GM19025 (cell line): ENCODE measurements around the gene C6orf141.
"Not testable (repeated sequence)": the region's sequence is repeated elsewhere in the genome, so short reads cannot be mapped to it uniquely, and the experiment has no call there.

Source experiments
- ATAC-seq: cut with Tn5 transposase; IDR thresholded peaks from one replicate; pipeline ENCODE4 v1.9.1; 2021; ENCODE audit warnings: mild to moderate bottlenecking, low read depth, moderate library complexity; ENCODE audit not compliant: unreplicated experiment

C6orf141 gene

DNA sequence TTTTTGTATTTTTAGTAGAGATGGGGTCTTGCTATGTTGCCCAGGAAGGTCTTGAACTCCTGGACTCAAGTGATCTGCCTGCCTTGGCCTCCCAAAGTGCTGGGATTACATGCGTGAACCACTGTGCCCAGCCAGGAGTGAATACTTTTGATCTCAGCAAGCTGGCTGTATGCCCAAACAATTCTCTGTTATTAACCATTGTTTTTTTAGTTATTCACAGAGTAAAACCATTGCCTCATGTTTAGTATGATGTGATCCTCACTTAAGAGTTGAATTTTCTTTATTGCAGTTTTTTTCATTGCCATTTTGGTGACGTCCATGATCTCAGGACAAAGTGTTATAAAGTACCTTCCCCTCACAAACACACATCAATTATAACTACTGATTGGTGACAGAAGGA, 14.8 kb downstream of the C6orf141 start:
- no peak for ATAC-seq

DNA sequence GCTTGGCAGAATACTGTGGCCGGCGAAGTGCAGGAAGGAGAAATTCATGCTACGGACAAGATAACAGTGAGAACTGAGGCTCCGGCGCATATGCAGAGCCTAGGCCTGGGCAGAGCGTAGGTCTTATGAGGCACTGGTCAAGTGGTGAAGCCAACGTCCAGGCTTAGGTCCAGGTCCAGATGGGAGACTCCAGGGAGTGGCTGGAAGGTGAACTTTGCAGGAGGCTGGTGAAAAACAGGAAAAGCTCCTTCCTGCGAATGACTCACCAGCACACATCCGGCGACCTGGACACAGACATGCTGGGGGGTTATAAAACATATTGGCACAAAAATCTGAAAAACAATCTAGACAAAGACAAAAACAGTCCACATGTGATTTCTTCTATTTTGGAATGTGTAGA, 15.4 kb downstream of the C6orf141 start:
- no peak for ATAC-seq

DNA sequence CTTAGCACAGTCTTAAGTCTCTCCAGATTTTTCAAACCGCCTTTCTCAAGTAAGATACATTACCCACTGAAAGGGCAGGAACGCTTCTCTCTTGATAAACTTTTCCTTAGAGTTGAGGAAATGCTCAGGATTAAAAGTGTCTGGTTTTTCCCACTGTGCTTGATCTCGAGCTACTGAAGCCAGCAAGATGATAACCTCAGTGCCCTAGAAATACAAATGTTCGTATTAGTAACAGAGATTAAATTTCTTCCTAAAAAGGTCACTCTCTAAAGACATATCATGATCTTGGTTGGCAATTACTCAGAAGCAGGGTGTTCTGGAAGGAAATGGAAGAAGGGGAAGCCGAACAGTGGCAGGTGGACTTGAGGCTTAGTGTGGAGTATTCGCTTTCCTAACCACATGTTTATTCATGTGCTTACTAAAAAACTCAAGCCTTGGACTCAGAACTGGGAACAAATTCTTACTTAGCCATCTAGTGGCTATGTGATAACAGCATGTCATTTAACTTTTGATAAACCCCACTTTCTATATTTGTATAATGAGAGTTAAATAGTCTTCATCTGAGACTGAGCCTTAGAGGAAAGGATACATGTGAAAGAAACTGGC, 20.1 kb downstream of the C6orf141 start:
- ATAC-seq, result no peak

DNA sequence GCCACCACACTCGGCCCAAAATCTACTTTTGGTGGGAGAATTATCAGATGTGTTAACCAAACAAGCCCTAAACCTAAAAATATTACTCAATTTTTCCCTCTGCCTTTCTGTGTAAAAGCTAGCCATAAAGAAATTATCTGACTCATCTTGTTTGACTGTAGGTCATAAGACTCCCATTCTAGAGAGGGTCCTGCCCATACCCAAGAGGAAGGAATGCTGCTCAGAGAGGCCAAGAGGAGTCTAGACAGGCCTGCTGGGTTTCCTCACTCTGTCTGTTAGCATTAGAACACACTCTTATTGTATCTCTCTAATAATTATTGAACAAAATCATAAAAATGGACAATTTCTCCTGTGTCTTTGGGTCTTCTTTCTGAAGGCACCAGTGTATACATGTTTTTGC, 26.1 kb downstream of the C6orf141 start:
- ATAC-seq, result no peak

DNA sequence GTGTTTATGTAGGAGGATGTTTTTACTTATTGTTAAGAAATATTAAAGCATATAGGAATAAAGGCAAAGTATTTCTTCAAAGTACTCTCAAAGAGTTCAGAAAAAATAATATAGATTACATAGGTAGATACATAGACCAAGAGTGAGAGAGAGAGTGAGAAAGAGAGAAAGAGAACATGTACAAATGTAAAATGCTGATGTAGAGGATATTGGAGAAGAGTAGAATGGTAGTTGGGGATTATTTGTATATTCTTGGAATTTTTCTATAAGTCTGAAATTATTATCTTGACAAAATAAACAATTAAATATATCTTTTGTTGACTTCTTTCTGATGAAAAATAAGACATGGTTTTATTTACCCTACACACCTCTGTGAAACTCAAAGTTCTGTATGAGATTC, 29.2 kb downstream of the C6orf141 start:
- no peak for ATAC-seq

DNA sequence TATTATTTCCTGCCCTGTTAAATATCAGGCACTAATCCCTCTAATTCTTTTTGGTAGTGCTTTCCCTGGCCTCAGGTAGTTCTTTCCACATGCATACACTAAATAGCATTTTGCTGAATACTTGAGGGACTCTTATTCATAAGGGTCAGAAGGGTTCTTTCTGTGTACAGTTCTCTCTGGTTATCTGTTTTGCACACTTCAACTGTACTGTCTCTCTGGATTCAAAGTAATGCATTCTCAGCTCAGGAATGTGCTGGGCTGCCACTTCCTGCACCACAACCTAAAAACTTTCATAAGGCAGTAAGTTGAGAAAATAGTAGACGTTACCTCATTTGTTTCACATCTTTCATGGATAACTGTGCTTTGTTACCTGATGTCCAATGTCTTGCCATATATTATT, 32.1 kb downstream of the C6orf141 start:
- ATAC-seq, result no peak

DNA sequence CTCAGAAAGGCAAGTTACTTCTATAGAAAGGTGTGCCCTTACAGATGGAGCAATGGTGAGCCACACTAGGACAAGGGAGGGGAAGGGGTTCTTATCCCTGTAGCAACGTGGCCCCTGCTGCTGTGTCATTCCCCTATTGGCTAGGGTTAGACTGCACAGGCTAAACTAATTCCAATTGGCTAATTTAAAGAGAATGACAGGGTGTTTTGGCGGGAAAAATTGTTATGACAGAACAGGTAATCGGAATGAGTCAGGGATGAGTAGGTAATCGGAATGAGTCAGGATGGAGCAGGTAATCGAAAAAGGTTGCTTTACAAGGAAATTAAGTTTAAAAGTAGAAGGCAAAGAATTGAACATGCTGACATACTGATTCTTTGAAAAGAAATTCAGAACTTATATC, 36.8 kb downstream of the C6orf141 start:
- not testable (repeated sequence) for ATAC-seq
